Myocyte (in vitro differentiated cells): Measurements from ENCODE around the gene RCOR3. TPM values are rescaled to one million over a fixed set of nuclear protein-coding genes. Genes with fewer than 3 reads are reported as not detected.

ENCODE experiments used
- total RNA-seq: library from RNA; depleted of rRNA; stranded (reverse); fragments of >200 nt; gene quantifications from 2 replicates; pipeline ENCODE4 v1.2.3, GENCODE V29; 2014

Gene RCOR3
- total RNA-seq, 1 donor from 2014 or later: 28.4 TPM

Other genes starting within 250 kb of the RCOR3 start
- 9.3 and 10.3 TPM in 2 replicates for gene KCNH1, start 125.2 kb upstream of the RCOR3 start, total RNA-seq
- 6.6 and 19.8 TPM in 2 replicates for gene TRAF5, start 67.5 kb downstream of the RCOR3 start, total RNA-seq
- 0.52 and 0.56 TPM in 2 replicates for gene RD3, start 232.8 kb downstream of the RCOR3 start, total RNA-seq